Measurements from ENCODE around the gene STUM. TPM values are rescaled to one million over a fixed set of nuclear protein-coding genes. Genes with fewer than 3 reads are reported as not detected.
A peak's percentile ranks its signal among the peaks of the same experiment; 100 is the strongest.
"Not testable (repeated sequence)": the region's sequence is repeated elsewhere in the genome, so short reads cannot be mapped to it uniquely, and the experiment has no call there.

STUM gene
- total RNA-seq, 1 experiment from 2014 or later: not detected

DNA sequence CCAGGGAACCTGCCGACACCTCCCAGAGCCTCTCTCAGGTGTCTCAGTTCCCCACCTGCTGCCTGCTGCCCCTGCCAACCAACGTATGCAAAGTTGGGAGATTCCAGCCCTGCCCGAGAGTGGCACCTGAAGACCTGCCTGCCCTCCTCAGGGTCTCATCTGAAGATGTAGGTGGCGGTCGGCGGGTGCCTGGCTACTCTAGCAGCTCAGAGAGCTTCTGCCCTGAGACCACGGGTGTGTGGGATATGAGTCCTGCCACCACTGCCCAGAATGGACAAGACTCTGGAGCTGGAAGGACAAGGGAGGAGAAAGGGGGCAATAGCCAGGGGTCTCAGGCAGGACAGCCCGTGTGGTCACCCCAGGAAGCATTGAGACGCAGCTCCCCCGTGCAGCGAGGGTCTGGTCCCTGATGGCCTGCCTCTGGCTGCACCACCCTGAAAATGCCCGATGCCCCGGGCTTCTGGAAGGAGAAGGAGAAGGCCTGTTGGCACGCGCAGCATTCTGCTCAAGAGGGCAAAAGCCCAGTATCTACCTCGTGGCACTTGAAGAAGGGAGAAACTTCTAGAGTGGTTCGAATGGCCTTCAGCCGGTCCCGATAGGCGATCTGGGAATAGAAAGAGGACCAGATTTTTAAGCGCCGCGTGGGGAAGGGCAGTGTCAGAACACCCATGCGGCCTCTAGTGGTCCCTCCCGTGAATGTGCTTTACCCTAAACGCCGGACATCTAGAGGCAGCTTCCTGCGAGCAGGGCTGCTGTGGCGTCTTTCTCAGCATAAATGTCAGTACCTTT, 88.8 kb downstream of the STUM start:
- DNase-seq (ENCODE audit: low spot score): no peak

DNA sequence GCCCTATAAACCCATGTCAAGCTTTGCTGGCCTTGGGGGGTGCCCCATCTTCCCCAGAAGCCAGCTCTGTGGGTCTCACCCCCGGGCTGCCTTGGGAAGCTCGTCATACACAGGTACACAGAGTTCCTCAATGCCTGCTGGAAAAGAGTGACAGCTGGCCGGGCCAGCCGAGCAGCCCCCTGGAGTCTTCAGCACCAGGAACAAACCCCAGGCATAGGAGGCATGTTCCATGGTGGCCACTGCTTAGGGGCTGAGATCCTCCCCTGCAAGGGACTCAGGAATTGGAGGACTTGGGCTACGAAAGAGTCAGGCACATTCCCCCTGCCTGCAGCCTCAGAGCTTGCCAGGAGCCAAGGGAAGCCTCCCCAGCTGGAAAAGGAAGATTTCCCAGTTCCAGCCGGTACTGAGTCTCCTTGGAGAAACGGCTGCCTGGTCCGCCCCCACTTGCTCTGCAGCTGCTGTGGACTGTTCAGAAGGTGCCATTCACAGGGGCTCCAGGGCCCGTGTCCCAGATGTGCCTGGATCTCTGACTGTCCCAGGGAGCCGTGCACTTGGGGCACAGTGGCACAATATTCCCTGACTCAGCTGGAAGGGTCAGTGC, 89.5 kb downstream of the STUM start:
- no peak for DNase-seq (ENCODE audit: low spot score)

DNA sequence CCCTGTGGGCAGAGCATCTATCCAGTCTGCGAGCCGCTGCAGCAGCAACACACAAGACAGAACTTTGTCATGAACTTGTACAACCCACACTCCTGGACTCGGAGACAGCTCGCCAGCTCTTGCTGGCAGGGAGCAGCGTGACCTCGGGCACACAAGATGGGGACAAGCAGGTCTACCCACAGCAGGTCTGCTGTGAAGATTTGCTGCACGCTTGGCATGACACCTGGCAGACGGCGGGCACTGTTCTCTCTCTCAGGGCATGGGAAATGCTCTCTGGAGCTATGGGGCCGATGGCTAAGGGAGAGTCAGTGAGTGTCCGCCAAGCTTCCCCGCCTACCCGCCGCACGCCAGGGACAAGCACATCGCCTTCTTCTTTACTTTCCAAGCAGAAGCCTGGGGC, 90.0 kb downstream of the STUM start:
- no peak for DNase-seq (ENCODE audit: low spot score)

DNA sequence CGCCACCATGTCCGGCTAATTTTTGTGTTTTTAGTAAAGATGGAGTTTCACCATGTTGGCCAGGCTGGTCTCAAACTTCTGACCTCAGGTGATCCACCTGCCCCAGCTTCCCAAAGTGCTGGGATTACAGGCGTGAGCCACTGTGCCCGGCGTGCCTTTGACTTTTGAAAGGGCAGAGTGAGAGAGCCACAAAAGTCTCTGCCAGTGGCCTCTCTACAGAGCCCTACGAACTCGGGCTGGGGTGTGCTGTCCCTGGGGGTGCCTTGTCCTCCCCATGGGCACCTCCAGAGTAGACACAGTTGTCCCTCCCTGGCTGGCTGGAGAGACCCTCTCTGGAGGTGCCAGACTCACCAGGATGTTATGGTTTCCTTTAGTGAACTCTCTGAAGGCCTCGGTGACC, 90.6 kb downstream of the STUM start:
- DNase-seq (ENCODE audit: low spot score): not testable (repeated sequence)

DNA sequence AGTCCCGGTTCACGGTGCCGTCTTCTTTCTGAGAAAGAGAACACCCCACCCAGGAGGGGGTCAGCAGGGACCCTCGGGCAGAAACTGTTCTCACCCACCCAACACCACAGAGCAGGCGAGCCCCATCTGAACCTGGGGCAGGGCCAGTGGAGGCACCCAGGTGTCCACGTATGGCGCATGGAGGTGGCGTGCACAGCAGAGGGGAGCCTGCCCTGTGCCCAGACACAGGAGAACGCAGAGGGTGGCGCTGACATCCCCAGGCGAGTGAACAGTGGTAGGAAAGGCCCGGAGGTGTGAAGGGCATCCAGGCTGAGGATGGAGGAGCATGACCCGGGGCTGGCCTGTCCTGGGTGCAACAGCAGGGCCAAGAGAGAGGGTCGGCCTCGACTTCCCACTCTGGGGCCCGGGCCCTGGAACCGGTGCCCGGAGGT, 91.1 kb downstream of the STUM start:
- no peak for DNase-seq (ENCODE audit: low spot score)

DNA sequence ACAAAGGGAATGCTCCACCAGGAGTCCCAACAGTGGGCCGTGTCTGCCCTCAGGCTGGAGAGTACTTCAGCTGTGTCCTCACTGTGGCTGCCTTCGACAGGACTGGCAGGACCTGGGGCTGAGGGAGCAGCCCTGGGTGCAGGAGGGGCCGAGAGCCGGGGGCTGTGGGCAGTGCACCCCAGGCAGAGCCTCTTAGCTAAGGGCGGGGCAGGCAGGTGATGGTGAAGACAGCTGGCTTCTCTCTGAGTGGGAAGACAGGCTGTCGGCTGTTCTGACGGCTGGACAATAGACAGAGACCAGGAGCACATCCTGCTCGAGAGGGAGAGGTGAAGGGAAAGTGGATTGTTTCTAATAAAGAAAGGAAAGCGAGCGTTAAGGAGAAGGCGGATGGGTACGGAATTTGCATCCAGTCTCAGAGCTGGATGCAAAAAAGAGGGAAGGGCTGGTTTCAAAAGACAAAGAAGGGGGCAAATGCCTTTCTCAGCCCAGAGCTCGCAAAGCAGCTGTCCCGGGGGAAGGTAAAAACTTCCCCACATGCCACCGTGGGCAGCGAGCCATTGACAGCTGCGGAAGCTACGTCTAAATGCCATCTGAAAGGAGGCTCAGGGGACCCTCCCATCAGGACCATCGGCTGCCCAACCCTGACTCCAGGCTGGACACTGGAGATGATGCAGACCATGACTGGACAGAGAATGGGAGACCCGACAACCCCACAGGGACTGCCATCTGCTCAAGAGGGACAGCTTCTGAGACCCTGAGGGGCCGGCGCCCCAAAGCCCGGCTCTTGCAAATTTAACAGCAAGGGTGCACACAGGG, 92.0 kb downstream of the STUM start:
- no peak for DNase-seq (ENCODE audit: low spot score)

DNA sequence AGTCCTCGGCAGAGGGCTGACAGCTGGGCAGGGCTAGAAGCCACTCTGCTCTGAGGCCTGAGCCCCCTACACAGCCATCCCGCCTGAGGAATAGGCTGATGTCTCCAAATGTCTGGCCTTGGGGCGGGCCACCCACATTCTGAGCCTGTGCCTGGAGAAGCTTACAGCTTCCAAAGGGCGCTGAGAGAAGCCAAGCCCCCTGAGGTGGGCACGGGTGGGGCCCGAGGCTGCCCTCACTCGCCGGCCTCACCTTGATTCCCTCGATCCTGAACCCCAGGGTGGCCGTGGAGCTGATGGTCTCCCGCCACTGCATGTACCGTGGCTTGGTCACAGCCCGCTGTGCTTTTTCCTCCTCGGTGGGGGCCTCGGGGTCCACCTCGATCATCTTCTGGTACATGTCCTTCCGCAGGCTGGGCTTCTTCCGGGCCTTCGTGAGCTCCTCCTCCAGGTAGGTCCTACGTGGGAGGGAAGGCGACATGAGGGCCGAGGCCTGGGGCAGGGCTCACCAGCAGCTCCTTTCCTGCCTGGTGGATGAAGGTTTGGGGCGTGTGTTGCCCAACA, 93.2 kb downstream of the STUM start:
- DNase-seq (ENCODE audit: low spot score): no peak

DNA sequence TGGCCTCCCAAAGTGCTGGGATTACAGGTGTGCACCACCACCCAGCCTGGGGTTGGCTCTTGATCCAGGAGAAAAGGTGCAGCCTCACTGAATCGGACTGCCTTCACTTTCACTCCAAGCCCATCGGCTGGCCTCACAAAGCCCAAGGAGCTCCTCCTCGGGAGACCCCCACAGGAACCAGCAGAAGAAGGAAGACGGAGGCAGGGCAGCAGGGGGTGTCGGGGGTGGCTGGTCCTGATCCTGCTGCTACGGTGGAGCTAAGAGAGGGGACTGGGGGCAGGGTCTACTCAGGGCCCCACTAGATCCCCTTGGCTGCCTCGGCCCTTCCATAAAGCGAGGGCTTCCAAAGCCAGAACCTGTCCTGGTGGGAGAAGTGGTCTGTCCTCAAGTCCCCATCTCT, 93.9 kb downstream of the STUM start:
- DNase-seq (ENCODE audit: low spot score): no peak

DNA sequence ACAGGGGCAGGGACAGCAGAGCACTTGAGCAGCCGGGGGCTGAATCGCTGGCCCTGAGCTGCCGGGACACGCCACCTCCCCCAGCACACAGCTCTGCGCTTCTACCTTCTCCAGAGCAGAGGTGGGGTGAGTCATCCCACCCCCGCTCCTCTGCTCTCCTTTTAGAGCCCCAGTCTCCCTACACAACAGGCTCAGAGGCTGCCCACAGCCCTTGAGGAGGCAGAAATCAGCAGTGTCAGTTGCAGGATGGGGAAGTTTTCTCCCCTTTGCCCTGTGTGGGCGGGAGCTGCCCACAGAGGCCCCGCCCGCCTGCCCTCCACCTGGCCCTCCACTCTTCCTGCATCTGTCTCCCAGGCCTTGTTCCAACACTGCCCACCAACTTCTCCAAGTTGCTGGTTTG, 94.6 kb downstream of the STUM start:
- peak; percentile 26 for DNase-seq (ENCODE audit: low spot score)

DNA sequence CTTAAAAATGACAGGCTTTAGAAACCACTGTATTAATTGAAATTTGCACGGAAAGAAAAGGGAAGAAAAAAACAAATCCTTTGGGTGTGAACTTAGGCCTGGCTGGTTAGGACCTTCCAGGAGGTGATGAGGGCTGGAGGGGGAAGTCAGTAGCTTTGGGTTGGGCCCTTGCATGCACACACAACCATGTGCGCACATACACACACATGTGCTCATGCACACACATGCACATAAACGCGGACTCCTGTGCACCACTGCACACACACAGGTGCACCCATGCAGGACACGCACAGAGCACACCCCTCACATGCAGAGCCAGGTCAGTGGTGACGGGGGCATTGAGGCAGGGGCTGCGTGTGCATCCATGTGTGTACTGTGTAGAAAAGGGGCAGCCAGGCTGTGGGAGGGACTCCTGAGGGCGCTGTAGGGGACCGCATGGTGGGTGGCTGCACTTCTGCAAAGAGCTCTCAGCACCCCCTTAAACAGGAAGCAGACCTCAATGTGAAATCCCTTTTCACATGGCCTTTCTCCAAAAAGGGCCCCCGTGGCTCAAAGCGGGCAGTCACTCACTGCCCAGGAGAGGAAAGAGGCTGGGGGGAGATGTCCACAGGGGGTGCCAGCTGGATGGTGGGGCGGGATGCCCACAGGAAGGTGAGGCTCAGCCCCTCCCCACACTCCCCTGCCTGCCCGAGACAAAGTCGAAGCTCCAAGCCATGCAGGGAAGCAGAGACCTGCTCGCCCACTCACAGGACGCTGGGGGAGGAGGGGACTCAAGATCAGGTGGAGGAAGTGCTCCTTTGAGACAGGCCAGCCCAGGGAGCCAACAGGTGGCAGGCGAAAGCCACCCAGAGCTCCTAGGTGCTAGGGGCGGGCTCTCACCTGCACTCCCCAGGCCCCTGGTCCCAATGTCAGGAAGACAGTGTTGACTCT, 95.3 kb downstream of the STUM start:
- DNase-seq (ENCODE audit: low spot score): no peak

DNA sequence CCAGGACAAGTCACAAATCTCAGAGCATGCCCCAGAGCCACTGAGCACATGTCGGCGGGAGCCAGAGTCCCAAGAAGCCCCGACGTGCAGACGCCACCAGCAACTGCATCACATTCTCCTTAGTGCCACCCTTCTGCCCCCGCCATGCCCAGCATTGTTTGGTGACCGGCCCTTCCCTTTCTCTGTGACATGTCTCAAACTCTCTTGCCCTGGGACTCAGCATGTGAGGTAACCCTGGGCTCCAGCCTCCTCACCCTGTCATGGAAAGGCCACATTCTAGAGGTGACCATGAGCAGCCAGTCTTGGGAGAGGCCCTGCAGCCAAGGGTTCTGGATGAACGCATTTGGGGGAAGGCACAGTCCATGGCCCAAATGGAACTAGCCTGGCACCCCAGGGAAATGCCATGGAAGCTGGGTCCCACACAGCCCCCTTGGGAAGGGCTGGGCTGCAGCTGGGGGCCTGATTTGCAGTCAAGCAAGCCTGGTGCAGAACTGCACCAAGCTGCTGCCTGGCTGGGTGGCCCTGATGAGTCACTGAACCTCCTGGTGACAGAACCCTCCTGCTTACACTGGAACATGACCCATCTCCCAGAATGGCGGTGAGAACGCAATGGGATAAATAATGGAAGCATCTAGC, 96.1 kb downstream of the STUM start:
- DNase-seq (ENCODE audit: low spot score): no peak

DNA sequence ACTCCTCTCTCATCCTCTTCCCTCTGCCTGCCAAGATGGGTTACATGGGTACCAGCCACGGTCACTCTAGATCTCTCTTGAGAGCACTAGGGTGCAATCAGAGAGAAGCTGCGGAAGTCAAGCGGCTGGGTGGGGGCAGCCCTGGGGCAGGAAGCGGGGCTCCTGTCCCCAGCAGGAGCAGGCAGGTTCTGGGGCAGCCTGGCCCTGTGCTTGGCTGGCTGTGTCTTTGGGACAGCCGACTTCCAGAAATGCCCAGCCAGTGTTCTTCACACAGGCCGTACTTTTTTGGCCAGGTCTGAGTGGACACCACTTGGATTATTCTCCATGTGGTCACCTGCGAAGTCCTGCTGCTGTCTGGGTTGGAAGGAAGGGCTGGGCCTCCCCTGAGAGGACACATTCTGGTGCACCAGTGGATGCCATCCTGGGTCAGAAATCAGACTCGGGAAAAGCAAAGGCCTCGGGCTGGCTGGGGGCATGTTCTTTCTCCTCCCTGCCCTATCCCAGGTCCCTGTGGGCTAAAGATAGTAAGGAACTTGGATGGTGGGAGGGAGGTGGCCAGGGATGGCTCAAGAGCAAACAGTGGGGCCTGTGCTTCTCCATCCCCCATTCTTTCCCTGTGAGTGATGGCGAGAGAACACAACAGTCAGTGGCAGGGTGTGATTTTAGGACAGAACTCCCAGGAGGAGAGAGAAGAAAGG, 96.9 kb downstream of the STUM start:
- no peak for DNase-seq (ENCODE audit: low spot score)

DNA sequence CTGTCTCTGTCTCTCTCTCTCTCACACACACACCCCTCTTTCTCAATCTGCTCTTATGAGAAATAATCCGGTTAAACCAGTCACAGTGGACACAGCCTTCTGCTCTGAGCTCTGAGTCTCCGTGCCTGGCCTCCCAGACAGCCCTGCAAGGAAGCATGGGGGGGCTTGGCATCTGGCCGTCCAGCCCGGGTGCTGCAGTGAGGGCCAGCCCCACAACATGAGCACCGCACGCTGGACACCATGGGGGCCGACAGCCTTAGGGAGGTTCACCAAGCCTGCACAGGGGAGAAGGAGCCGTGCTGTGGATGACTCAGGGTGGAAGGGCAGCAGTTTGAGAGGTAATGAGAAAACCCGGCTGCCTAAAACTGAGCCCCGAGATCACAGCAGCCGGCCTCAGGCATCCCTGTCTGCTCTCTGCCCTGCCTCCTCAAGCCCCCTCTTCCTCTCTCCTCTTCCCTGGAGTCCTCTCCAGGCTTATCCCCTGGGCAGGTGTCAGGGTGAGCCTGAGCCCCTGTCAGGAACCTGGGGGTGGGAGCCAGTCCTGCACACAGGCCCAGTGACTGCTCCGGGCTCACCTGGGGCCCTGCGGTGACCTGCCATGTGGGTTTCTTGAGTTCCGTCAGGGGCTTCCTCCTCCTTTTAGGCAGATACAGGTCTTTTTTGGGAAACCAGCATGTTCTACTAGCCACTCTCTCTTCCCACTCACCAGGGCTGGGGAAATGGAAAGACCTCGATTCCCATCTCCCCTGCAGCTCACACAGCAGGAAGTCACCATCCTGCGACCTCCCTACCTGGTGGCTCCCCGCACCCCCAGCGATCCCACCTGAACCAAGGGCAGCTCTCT, 97.7 kb downstream of the STUM start:
- DNase-seq (ENCODE audit: low spot score): no peak

DNA sequence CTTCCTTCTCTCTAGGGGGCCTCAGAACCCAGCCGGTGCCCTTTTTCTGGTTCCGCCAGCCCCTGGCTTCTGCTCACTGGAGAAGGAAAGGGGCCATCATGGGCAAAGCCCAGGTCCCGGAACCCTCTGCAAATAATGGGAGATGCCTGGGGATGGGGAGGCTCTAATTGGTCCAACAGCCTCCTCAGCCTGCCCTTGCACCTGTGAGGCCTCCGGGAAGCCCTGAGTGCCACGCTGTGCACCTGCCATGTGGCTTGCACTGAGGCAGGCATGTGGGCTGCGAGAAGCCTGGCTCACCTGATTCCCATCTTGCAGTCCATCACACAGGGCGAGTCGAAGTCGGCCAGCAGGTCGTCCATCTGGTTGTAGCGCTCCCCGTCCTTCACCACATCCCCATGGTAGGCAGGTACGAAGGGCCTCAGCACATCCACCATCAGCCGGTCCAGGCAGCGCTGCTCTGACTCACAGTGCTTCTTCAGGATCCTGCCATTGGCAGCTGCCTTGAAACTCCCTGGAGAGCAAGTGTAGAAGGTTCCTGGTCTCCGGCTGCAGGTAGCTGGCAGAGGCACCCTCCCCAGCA, 98.4 kb downstream of the STUM start:
- no peak for DNase-seq (ENCODE audit: low spot score)

DNA sequence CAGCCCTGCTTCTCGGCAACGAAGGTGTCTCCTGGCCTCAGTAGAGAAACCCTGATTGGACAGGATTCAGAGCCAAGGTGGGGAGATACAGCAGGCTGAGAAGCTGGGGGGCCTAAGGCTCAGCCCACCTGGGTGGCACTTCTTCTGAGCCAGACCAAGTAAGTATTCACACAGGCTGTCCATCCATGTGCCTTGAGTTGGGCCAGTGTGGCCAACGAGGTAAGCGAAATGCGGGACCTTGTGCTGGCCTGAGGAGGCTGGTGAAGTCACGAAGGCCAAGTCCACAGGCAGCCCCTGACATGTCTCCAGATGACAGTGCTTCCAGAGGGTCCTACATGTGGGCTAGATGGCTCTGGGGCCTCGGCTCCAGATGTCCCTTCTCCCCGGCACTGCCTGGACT, 99.2 kb downstream of the STUM start:
- DNase-seq (ENCODE audit: low spot score): no peak

DNA sequence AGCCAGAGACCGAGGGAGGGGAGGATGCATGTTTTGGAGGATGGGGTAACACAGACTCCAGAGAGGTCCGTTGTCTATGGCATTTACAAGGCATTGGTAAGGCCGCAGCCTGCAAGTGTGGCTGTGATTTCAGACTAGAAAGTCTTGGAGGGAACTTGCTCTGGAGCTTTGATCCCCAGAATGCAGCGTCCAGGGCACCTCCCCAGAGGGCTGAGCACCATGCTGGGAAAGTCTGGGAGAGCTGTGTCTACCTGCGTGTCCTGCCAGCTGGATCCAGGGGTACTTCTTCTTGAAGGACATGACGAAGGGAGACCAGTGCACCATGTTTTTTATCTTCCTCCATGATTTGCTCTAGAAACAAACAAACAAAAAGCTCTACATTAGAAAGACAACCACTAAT, 99.9 kb downstream of the STUM start:
- DNase-seq (ENCODE audit: low spot score): no peak

DNA sequence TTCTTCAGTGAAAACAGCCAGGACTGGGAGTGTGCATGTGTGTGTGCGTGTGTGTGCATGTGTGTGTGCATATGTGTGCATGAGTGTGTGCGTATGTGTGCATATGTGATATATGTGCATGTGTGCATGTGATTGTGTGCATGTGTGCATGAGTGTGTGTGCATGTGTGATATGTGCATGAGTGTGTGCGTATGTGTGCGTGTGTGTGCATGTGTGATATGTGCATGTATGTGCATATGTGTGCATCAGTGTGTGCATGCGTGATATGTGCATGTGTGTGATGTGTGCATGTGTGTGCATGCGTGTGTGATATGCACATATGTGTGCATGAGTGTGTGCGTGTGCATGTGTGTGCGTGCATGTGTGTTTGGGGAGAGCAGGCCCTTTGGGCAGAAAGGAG, 100.7 kb downstream of the STUM start:
- DNase-seq (ENCODE audit: low spot score): no peak

DNA sequence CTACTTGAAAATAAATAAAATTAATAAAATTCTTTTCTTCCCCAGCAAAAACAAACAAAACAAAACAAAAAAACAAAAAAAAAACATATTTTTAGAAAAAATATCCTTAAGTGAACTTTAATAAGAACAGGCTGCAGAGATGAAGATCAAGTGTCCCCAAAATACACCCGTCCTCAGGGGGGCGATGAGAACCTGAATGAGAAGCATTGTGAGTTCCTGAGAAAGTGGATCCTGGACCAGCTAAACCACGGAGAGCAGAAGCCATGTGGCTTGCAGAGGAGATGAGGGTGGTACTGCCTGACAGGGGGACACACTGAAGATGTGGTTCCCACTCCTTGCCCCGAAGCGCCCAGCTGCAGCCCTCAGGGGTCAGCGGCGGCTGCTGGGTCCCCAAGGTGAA, 101.2 kb downstream of the STUM start:
- DNase-seq (ENCODE audit: low spot score): peak; percentile 9

All from HT-29 (cell line).